Endothelial cell of umbilical vein (primary cell): Measurements from ENCODE around the gene RNASE7. TPM values are rescaled to one million over a fixed set of nuclear protein-coding genes. Genes with fewer than 3 reads are reported as not detected.

Source experiments
- BruUV-seq: library from RNA; stranded (reverse); fragments of 400-500 nt; replicated peaks from 2 replicates; lab custom pipeline; 2021; lab: Mats Ljungman, UMichigan
- CTCF ChIA-PET: fragments of 300-600, 350-600 bp; sonication (Branson Sonifier 250); formaldehyde crosslinking; loops from one replicate; lab custom pipeline; 2021; ENCODE audit warnings: antibody characterized with exemption, inconsistent platforms; lab: Charles Lee
- POLR2A ChIA-PET: fragments of 300-600, 350-600 bp; sonication (Branson Sonifier 250); formaldehyde crosslinking; loops from one replicate; lab custom pipeline; 2021; ENCODE audit warnings: antibody characterized with exemption, inconsistent platforms; lab: Charles Lee
- DNase-seq: peaks from one replicate; pipeline ENCODE4 v3.0.0-alpha.2; 2011; ENCODE audit warnings: low read depth, low spot score
- FAIRE-seq: peaks from 2 replicates; lab custom pipeline; 2011; peaks lifted over from hg19 to GRCh38; lab: Jason Lieb, UNC
- H2AFZ ChIP-seq: 2 replicates; pipeline ENCODE4 v1.6.0; 2012; ENCODE audit warnings: low read depth, low read length, control low read depth, inconsistent platforms
- H3K27ac ChIP-seq: 2 replicates; pipeline ENCODE4 v1.5.1; 2011; ENCODE audit warnings: low read depth, mild to moderate bottlenecking, control low read depth, low read length, moderate library complexity; ENCODE audit not compliant: insufficient read depth
- H3K27me3 ChIP-seq, 2 experiments: 2 replicates each; pipeline versions ENCODE4 v1.6.0 to v1.6.1; 2011; ENCODE audit warnings: low read length in 2 of 2, mixed read lengths in 1 of 2; ENCODE audit not compliant: control insufficient read depth in 2 of 2, insufficient read depth in 2 of 2
- H3K36me3 ChIP-seq, 2 experiments: 2 replicates in 1 of 2; 3 replicates in 1 of 2; pipeline ENCODE4 v1.5.1; 2011; ENCODE audit warnings: low read length in 2 of 2, mild to moderate bottlenecking in 1 of 2, moderate library complexity in 1 of 2; ENCODE audit not compliant: control insufficient read depth in 2 of 2, insufficient read depth in 2 of 2; ENCODE audit errors: extremely low read depth in 1 of 2
- H3K4me1 ChIP-seq: 3 replicates; pipeline ENCODE4 v1.5.1; 2011; ENCODE audit warnings: mild to moderate bottlenecking, low read length; ENCODE audit not compliant: control insufficient read depth, insufficient read depth; ENCODE audit errors: extremely low read depth
- H3K4me2 ChIP-seq: 2 replicates; pipeline ENCODE4 v1.6.1; 2011; ENCODE audit warnings: low read length, control low read depth, mixed read lengths; ENCODE audit not compliant: insufficient read depth
- H3K4me3 ChIP-seq, 3 experiments: fragments of 200-600 bp in 1 of 3; sonication (generic), shearing (Covaris generic) in 1 of 3; replicated peaks in 1 of 3; 2 replicates each; pipeline ENCODE4 v1.5.1; 2011 to 2016; ENCODE audit warnings: control low read depth in 3 of 3, low read length in 3 of 3, mild to moderate bottlenecking in 2 of 3, inconsistent platforms in 1 of 3, low read depth in 1 of 3, moderate library complexity in 1 of 3; ENCODE audit not compliant: insufficient read depth in 1 of 3
- H3K79me2 ChIP-seq: 2 replicates; pipeline ENCODE4 v1.6.0; 2012; ENCODE audit warnings: low read length, inconsistent platforms; ENCODE audit not compliant: control insufficient read depth, insufficient read depth
- H3K9ac ChIP-seq: replicated peaks from 2 replicates; pipeline ENCODE3; 2011; ENCODE audit warnings: low read length, control low read depth; ENCODE audit not compliant: insufficient read depth; ENCODE audit errors: extremely low read depth
- H3K9me1 ChIP-seq: replicated peaks from 3 replicates; pipeline ENCODE4 v1.6.0; 2011; ENCODE audit warnings: mild to moderate bottlenecking, low read length; ENCODE audit not compliant: control insufficient read depth, insufficient read depth; ENCODE audit errors: extremely low read depth
- H3K9me3 ChIP-seq: replicated peaks from 2 replicates; pipeline ENCODE4 v1.5.1; 2012; ENCODE audit warnings: low read length, inconsistent platforms; ENCODE audit not compliant: control insufficient read depth, insufficient read depth
- H4K20me1 ChIP-seq: replicated peaks from 2 replicates; pipeline ENCODE3; 2011; ENCODE audit warnings: mild to moderate bottlenecking, low read length; ENCODE audit not compliant: control insufficient read depth, insufficient read depth; ENCODE audit errors: extremely low read depth
- FOS ChIP-seq: IDR thresholded peaks from 2 replicates; pipeline ENCODE4 v1.6.1; 2011; ENCODE audit warnings: mild to moderate bottlenecking, low read length, moderate library complexity, borderline replicate concordance; ENCODE audit not compliant: insufficient read depth
- GATA2 ChIP-seq: IDR thresholded peaks from 2 replicates; pipeline ENCODE4 v1.7.0; 2011; ENCODE audit warnings: low read depth, mild to moderate bottlenecking, moderate library complexity, mixed read lengths, low read length; ENCODE audit not compliant: insufficient read length, insufficient read depth
- JUN ChIP-seq: IDR thresholded peaks from 2 replicates; pipeline ENCODE4 v1.6.1; 2011; ENCODE audit warnings: borderline replicate concordance, low read depth; ENCODE audit not compliant: insufficient read length, insufficient read depth
- POLR2A ChIP-seq: IDR thresholded peaks from 2 replicates; pipeline ENCODE4 v1.6.1; 2012; ENCODE audit warnings: low read depth, mild to moderate bottlenecking, control low read depth, low read length
- dilution Hi-C: fragments of 300-500 bp; cut with MboI; formaldehyde crosslinking; loops from one replicate; pipeline ENCODE4 v1.15.0; 2019; ENCODE audit warnings: low sequenced_read_pairs; ENCODE audit not compliant: extremely low pct_ligation_motif_present
- intact Hi-C: fragments of 100-400 bp; cut with micrococcal nuclease; formaldehyde crosslinking; loops from one replicate; pipeline ENCODE4 v1.10.0; 2022
- polyA plus RNA-seq, 4 experiments: library from polyadenylated mRNA; depleted of rRNA in 3 of 4; stranded (reverse) in 3 of 4; unstranded in 1 of 4; fragments of >200 nt; gene quantifications; 2 replicates each; pipeline versions ENCODE4 v1.2.1 to v1.2.3, GENCODE V29; 2011 to 2012; ENCODE audit warnings: missing spikeins in 1 of 4
- total RNA-seq: library from RNA; stranded (reverse); gene quantifications from 2 replicates; pipeline ENCODE4 v1.2.3, GENCODE V29; 2021
- TF ChIP-seq, protein P1 (sequence below), 2 donors: IDR thresholded peaks; 1 replicate in 1 of 2; 2 replicates in 1 of 2; pipeline ENCODE4 v1.5.1; 2011; ENCODE audit warnings: low read length in 2 of 2, mild to moderate bottlenecking in 2 of 2, moderate library complexity in 2 of 2, control low read depth in 1 of 2, inconsistent platforms in 1 of 2, low read depth in 1 of 2; ENCODE audit not compliant: insufficient read depth in 1 of 2; ENCODE audit errors: extremely low read depth in 1 of 2
- TF ChIP-seq, protein P2 (sequence below): IDR thresholded peaks from 2 replicates; pipeline ENCODE4 v1.6.1; 2011; ENCODE audit not compliant: insufficient read depth, insufficient read length

Gene RNASE7
- total and polyA plus RNA-seq, 2 donors (not counting 3 experiments of a cell fraction or from before 2014, with no cell fraction given), result not detected

DNA sequence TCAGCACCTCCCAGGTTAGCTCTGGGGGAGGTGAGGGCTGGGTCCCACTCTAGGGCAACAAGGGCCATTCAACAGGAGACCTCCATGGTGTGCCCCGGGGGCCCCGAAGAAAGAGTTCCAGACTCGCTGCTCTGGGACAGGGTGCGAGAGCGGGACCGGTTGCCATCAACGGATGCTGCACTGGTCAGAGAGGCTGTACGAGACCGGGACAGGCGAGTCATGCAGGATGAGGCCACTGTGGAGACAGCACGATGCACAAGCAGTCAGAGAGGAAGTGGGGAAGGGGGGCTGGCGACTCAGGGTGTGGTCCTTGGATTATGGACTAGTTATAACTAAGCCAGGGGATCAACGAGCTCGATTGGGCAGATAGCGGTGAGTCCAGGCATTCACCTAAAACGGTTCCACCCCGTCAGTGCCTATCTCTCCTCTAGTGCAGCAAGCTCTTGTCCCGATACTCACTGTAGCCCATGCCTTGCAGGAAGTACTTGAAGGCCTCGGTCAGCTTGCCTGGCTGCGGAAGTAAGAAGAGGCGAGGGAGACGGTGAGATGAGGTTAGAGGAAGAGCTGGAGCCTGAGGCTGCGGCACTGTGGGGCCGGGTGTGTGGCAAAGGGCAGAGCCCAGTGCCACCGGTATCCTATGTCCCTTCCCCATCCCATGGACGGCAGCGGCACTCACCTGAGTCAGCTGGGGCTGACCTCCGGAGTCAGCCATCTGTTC is 24.5 kb upstream of the RNASE7 start:
- POLR2A ChIA-PET, result no interaction called here
- no peak overlapping the region for H3K4me2 ChIP-seq
- dilution Hi-C loops (no loop called here), intact Hi-C loops (no loop called here)
- no peaks in the 10 kb centered on the region for H3K9me3 ChIP-seq
- H3K4me3 ChIP-seq, result no peak overlapping the region
- H3K36me3 ChIP-seq, result no peaks in the 10 kb centered on the region
- FAIRE-seq (no peak), DNase-seq (no peak)
- H3K79me2 ChIP-seq, result no peaks in the 10 kb centered on the region
- H3K27ac ChIP-seq, result no peak overlapping the region
- H3K27me3 ChIP-seq, result peaks cover 18 to 28% of the 10 kb centered on the region in 2 experiments
- no peaks in the 10 kb centered on the region for H3K4me1 ChIP-seq
- TF ChIP-seq FOS (no peak), JUN (no peak), POLR2A (no peak), GATA2 (no peak)
- TF ChIP-seq, protein P1, sequence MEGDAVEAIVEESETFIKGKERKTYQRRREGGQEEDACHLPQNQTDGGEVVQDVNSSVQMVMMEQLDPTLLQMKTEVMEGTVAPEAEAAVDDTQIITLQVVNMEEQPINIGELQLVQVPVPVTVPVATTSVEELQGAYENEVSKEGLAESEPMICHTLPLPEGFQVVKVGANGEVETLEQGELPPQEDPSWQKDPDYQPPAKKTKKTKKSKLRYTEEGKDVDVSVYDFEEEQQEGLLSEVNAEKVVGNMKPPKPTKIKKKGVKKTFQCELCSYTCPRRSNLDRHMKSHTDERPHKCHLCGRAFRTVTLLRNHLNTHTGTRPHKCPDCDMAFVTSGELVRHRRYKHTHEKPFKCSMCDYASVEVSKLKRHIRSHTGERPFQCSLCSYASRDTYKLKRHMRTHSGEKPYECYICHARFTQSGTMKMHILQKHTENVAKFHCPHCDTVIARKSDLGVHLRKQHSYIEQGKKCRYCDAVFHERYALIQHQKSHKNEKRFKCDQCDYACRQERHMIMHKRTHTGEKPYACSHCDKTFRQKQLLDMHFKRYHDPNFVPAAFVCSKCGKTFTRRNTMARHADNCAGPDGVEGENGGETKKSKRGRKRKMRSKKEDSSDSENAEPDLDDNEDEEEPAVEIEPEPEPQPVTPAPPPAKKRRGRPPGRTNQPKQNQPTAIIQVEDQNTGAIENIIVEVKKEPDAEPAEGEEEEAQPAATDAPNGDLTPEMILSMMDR (IDR thresholded peaks at IDR 0.05; ENCODE audit: extremely low read depth in 1 of 2, insufficient read depth in 1 of 2, low read depth in 1 of 2, low read length in 2 of 2), result no peak
- TF ChIP-seq, protein P2, sequence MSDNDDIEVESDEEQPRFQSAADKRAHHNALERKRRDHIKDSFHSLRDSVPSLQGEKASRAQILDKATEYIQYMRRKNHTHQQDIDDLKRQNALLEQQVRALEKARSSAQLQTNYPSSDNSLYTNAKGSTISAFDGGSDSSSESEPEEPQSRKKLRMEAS, result no peak
- no peaks in the 10 kb centered on the region for H3K9me1 ChIP-seq
- CTCF ChIA-PET, result interaction anchor here (1.4 to 7.4 kb wide), 4 partner anchors 12 to 87 kb away, joined by 5 to 214 read pairs (median 8); partner anchors contain the start of gene RNASE7
- H4K20me1 ChIP-seq, result no peaks in the 10 kb centered on the region
- H2AFZ ChIP-seq, result no peak overlapping the region
- BruUV-seq, result no TSS peak
- no peak overlapping the region for H3K9ac ChIP-seq
